ENCODE measurements around the gene ARHGAP24. TPM values are rescaled to one million over a fixed set of nuclear protein-coding genes. Genes with fewer than 3 reads are reported as not detected.

The ARHGAP24 gene
- polyA plus RNA-seq, 1 of the 3 experiments (the other 2 are of a cell fraction), result 1.4 TPM

DNA sequence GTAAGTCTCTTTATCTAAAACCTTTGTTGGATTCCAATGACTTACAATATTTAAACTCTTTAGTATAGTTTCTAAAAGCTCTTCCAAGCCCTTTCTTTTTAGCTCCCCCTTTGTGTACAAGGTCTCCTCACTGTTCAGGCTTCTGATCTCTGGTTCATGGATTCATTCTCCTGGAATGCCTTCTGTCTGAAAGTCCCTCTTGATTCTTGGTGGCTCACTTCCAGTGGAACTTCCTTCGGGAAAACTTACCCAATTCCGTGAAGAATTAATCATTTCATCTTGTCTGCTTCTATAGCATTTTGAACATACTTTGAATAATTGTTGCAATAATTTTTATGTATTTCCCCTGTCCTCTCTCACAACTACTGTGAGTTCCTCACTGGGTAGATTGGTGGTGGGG lies 3.6 kb downstream of the ARHGAP24 start:
- no peaks in the 10 kb centered on the region for H3K79me2 ChIP-seq (ENCODE audit: insufficient read depth)
- no peak overlapping the region for H3K4me3 ChIP-seq (ENCODE audit: low read depth in 2 of 2, low read length in 1 of 2)
- WGBS (ENCODE audit: low lambda C conversion rate), result 26% methylated on average over 2 of the region's 2 CpGs
- no peaks in the 10 kb centered on the region for H3K9me3 ChIP-seq
- H4K20me1 ChIP-seq (ENCODE audit: insufficient read depth), result no peaks in the 10 kb centered on the region
- POLR2A ChIA-PET, result no interaction called here
- peaks cover 4% of the 10 kb centered on the region for H3F3A ChIP-seq (replicated peaks; ENCODE audit: insufficient read depth)
- peak overlapping the region; percentile 20; the same call in 1 of the 2 replicates for H2AFZ ChIP-seq (ENCODE audit: low read depth)
- CTCF ChIA-PET, result interaction anchor here (0.8 kb wide), 2 partner anchors 12 to 331 kb away, joined by 3 read pairs; no protein-coding TSS in a partner anchor
- H3K9me2 ChIP-seq, result no peaks in the 10 kb centered on the region
- no peak overlapping the region for H3K9ac ChIP-seq
- DNase-seq, result no peak
- H3K27ac ChIP-seq (ENCODE audit: low read depth in 2 of 2, low read length in 1 of 2), result no peak overlapping the region
- H3K36me3 ChIP-seq (replicated peaks in 1 of 2; ENCODE audit: control insufficient read depth in 1 of 2, insufficient read depth in 2 of 2, low read length in 1 of 2), result no peaks in the 10 kb centered on the region
- no peak overlapping the region for H3K4me2 ChIP-seq
- no peaks in the 10 kb centered on the region; a peak in 2 of 4 replicates for H3K4me1 ChIP-seq (ENCODE audit: control insufficient read depth in 1 of 2, insufficient read depth in 2 of 2, low read depth in 1 of 2, low read length in 1 of 2)
- no peak for TF ChIP-seq RAD21 (IDR thresholded peaks at IDR 0.05; ENCODE audit: low read length)
- no peak for TF ChIP-seq TAF1 (IDR thresholded peaks at IDR 0.05; ENCODE audit: borderline replicate concordance, low read depth, low read length)
- no peak for TF ChIP-seq FOXJ3 (CRISPR knock-in tag; IDR thresholded peaks at IDR 0.05)
- TF ChIP-seq, protein P1, sequence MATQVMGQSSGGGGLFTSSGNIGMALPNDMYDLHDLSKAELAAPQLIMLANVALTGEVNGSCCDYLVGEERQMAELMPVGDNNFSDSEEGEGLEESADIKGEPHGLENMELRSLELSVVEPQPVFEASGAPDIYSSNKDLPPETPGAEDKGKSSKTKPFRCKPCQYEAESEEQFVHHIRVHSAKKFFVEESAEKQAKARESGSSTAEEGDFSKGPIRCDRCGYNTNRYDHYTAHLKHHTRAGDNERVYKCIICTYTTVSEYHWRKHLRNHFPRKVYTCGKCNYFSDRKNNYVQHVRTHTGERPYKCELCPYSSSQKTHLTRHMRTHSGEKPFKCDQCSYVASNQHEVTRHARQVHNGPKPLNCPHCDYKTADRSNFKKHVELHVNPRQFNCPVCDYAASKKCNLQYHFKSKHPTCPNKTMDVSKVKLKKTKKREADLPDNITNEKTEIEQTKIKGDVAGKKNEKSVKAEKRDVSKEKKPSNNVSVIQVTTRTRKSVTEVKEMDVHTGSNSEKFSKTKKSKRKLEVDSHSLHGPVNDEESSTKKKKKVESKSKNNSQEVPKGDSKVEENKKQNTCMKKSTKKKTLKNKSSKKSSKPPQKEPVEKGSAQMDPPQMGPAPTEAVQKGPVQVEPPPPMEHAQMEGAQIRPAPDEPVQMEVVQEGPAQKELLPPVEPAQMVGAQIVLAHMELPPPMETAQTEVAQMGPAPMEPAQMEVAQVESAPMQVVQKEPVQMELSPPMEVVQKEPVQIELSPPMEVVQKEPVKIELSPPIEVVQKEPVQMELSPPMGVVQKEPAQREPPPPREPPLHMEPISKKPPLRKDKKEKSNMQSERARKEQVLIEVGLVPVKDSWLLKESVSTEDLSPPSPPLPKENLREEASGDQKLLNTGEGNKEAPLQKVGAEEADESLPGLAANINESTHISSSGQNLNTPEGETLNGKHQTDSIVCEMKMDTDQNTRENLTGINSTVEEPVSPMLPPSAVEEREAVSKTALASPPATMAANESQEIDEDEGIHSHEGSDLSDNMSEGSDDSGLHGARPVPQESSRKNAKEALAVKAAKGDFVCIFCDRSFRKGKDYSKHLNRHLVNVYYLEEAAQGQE (IDR thresholded peaks at IDR 0.05; ENCODE audit: low read depth, low read length), result no peak
- TF ChIP-seq JUND (IDR thresholded peaks at IDR 0.05), result no peak
- no peaks in the 10 kb centered on the region for H3K27me3 ChIP-seq (ENCODE audit: insufficient read depth)

DNA sequence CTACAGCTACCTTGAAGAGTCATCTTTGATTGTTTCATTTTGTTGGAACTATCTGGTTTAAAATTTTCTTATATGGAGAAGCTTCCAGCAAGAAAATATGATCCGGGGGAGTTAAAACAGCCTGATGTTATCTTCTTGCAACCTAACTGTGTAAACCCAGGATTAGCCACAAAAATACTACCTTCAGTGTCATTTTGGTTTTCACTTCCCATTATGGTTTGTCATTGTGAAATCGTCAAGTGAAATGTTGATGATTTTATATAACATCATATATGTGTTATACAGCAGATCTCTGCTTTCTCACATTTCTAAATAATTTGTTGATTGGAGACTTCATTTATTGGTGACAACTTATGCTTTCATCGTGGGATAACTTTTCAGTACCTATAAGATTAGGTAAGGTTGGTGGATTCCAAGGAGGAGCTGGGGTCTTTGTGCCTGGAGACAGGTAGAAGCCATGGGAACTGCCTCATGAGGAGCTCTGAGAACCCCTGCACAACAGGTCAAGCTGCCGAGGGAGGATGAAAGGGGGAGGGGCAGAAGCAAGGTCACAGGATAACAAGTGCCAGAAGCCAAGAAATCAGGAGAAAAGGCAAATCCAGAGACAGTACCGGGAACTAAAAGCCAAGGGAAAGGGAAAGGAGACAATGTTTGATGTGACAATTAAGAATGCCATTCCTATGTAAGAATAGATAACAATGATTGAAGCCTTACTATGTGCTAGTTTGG lies 7.2 kb downstream of the ARHGAP24 start:
- no peak overlapping the region for H3K9ac ChIP-seq
- no peaks in the 10 kb centered on the region for H3K36me3 ChIP-seq (replicated peaks in 1 of 2; ENCODE audit: control insufficient read depth in 1 of 2, insufficient read depth in 2 of 2, low read length in 1 of 2)
- H3F3A ChIP-seq (replicated peaks; ENCODE audit: insufficient read depth), result peaks cover 4% of the 10 kb centered on the region
- CTCF ChIA-PET, result interaction anchor here (1.0 kb wide), 1 partner anchor 12 kb away, joined by 3 read pairs; no protein-coding TSS in a partner anchor
- no peaks in the 10 kb centered on the region for H3K9me3 ChIP-seq
- no peaks in the 10 kb centered on the region for H3K9me2 ChIP-seq
- no peaks in the 10 kb centered on the region for H3K27me3 ChIP-seq (ENCODE audit: insufficient read depth)
- no peak for DNase-seq
- no peak overlapping the region for H3K27ac ChIP-seq (ENCODE audit: low read depth in 2 of 2, low read length in 1 of 2)
- H4K20me1 ChIP-seq (ENCODE audit: insufficient read depth), result no peaks in the 10 kb centered on the region
- no peak overlapping the region for H3K4me2 ChIP-seq
- no peaks in the 10 kb centered on the region for H3K4me1 ChIP-seq (ENCODE audit: control insufficient read depth in 1 of 2, insufficient read depth in 2 of 2, low read depth in 1 of 2, low read length in 1 of 2)
- H3K79me2 ChIP-seq (ENCODE audit: insufficient read depth), result no peaks in the 10 kb centered on the region
- H3K4me3 ChIP-seq (ENCODE audit: low read depth in 2 of 2, low read length in 1 of 2), result no peak overlapping the region
- POLR2A ChIA-PET, result no interaction called here
- WGBS (ENCODE audit: low lambda C conversion rate), result 66% methylated on average over 5 of the region's 5 CpGs
- H2AFZ ChIP-seq (ENCODE audit: low read depth), result no peak overlapping the region
- TF ChIP-seq RAD21 (IDR thresholded peaks at IDR 0.05; ENCODE audit: low read length), result no peak
- TF ChIP-seq JUND (IDR thresholded peaks at IDR 0.05), result no peak
- no peak for TF ChIP-seq TCF12 (IDR thresholded peaks at IDR 0.05)
- no peak for TF ChIP-seq SMC3 (IDR thresholded peaks at IDR 0.05; ENCODE audit: low read depth, low read length)
- TF ChIP-seq MEF2A (IDR thresholded peaks at IDR 0.05; ENCODE audit: borderline replicate concordance, low read depth), result no peak
- TF ChIP-seq EP300 (IDR thresholded peaks at IDR 0.05; ENCODE audit: borderline replicate concordance in 1 of 2, low read depth in 1 of 2, low read length in 1 of 2), result no peak
- no peak for TF ChIP-seq NRF1 (IDR thresholded peaks at IDR 0.05; ENCODE audit: low read depth, low read length)
- no peak for TF ChIP-seq FOXJ3 (CRISPR knock-in tag; IDR thresholded peaks at IDR 0.05)
- TF ChIP-seq POLR2AphosphoS5 (IDR thresholded peaks at IDR 0.05; ENCODE audit: low read depth, low read length), result no peak
- TF ChIP-seq, protein P2, sequence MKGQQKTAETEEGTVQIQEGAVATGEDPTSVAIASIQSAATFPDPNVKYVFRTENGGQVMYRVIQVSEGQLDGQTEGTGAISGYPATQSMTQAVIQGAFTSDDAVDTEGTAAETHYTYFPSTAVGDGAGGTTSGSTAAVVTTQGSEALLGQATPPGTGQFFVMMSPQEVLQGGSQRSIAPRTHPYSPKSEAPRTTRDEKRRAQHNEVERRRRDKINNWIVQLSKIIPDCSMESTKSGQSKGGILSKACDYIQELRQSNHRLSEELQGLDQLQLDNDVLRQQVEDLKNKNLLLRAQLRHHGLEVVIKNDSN (IDR thresholded peaks at IDR 0.05; ENCODE audit: borderline replicate concordance, low read depth), result no peak
- TF ChIP-seq, protein P3, sequence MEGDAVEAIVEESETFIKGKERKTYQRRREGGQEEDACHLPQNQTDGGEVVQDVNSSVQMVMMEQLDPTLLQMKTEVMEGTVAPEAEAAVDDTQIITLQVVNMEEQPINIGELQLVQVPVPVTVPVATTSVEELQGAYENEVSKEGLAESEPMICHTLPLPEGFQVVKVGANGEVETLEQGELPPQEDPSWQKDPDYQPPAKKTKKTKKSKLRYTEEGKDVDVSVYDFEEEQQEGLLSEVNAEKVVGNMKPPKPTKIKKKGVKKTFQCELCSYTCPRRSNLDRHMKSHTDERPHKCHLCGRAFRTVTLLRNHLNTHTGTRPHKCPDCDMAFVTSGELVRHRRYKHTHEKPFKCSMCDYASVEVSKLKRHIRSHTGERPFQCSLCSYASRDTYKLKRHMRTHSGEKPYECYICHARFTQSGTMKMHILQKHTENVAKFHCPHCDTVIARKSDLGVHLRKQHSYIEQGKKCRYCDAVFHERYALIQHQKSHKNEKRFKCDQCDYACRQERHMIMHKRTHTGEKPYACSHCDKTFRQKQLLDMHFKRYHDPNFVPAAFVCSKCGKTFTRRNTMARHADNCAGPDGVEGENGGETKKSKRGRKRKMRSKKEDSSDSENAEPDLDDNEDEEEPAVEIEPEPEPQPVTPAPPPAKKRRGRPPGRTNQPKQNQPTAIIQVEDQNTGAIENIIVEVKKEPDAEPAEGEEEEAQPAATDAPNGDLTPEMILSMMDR (IDR thresholded peaks at IDR 0.05), result no peak
- no peak for TF ChIP-seq RFX5 (IDR thresholded peaks at IDR 0.05; ENCODE audit: low read length)
- TF ChIP-seq MXI1 (IDR thresholded peaks at IDR 0.05; ENCODE audit: low read depth, low read length), result no peak

Measured in SK-N-SH (cell line).